Naive thymus-derived CD4-positive, alpha-beta T cell (primary cell): ENCODE data around the gene COL5A1. TPM values are rescaled to one million over a fixed set of nuclear protein-coding genes. Genes with fewer than 3 reads are reported as not detected.
A peak's percentile ranks its signal among the peaks of the same experiment; 100 is the strongest.

Experiments
- ATAC-seq: fragments of 150-1000 bp; cut with Tn5 transposase; 2 replicates; pipeline ENCODE4 v1.10.0; 2021; ENCODE audit warnings: mild to moderate bottlenecking, moderate library complexity
- CTCF ChIA-PET: fragments of 350-600 bp; sonication (Branson Sonifier 250); formaldehyde crosslinking; loops from one replicate; lab custom pipeline; 2021; ENCODE audit warnings: antibody characterized with exemption; lab: Charles Lee
- POLR2A ChIA-PET: fragments of 350-600 bp; sonication (Branson Sonifier 250); formaldehyde crosslinking; loops from one replicate; lab custom pipeline; 2021; ENCODE audit warnings: antibody characterized with exemption, inconsistent platforms; lab: Charles Lee
- DNase-seq, 9 donors: peaks; one replicate each; pipeline versions ENCODE4 v3.0.0 to v3.0.0-alpha.2; 2020 to 2022; ENCODE audit warnings: mixed read lengths in 1 of 9
- H3K27ac ChIP-seq: one replicate; pipeline ENCODE4 v1.7.0; 2013; ENCODE audit warnings: mild to moderate bottlenecking, low read depth, low read length, moderate library complexity
- H3K27me3 ChIP-seq, 2 donors: one replicate each; pipeline ENCODE4 v1.7.0; 2013; ENCODE audit warnings: low read length in 2 of 2, mild to moderate bottlenecking in 2 of 2, moderate library complexity in 2 of 2; ENCODE audit not compliant: control insufficient read depth in 2 of 2, insufficient read depth in 2 of 2
- H3K36me3 ChIP-seq, 3 experiments: 1 replicate in 2 of 3; 2 replicates in 1 of 3; pipeline ENCODE4 v1.7.0; 2013; ENCODE audit warnings: low read length in 3 of 3, mild to moderate bottlenecking in 3 of 3, moderate library complexity in 1 of 3; ENCODE audit not compliant: insufficient read depth in 3 of 3, control insufficient read depth in 2 of 3
- H3K4me1 ChIP-seq, 2 donors: one replicate each; pipeline ENCODE4 v1.7.0; 2013; ENCODE audit warnings: low read length in 2 of 2, mild to moderate bottlenecking in 2 of 2, moderate library complexity in 1 of 2; ENCODE audit not compliant: control insufficient read depth in 2 of 2, insufficient read depth in 2 of 2
- H3K4me3 ChIP-seq: 2 replicates; pipeline ENCODE4 v1.7.0; 2013; ENCODE audit warnings: mild to moderate bottlenecking, low read length
- H3K9me3 ChIP-seq, 3 experiments: 1 replicate in 2 of 3; 2 replicates in 1 of 3; pipeline ENCODE4 v1.7.0; 2013; ENCODE audit warnings: low read length in 3 of 3; ENCODE audit not compliant: control insufficient read depth in 2 of 3
- H3K27ac Mint-ChIP-seq, 9 donors: one replicate each; pipeline ENCODE4 v1.8.0; 2020 to 2022; ENCODE audit warnings: mixed read lengths in 9 of 9, mild to moderate bottlenecking in 8 of 9, moderate library complexity in 5 of 9, inconsistent platforms in 2 of 9
- H3K27me3 Mint-ChIP-seq, 5 donors: one replicate each; pipeline ENCODE4 v1.8.0; 2021 to 2022; ENCODE audit warnings: mixed read lengths in 5 of 5, mild to moderate bottlenecking in 1 of 5
- H3K36me3 Mint-ChIP-seq, 5 donors: one replicate each; pipeline ENCODE4 v1.8.0; 2020 to 2022; ENCODE audit warnings: mixed read lengths in 5 of 5, mild to moderate bottlenecking in 3 of 5, inconsistent platforms in 1 of 5
- H3K4me1 Mint-ChIP-seq, 7 donors: one replicate each; pipeline ENCODE4 v1.8.0; 2020 to 2022; ENCODE audit warnings: mixed read lengths in 7 of 7, mild to moderate bottlenecking in 3 of 7, inconsistent platforms in 1 of 7
- H3K4me3 Mint-ChIP-seq, 10 donors: one replicate each; pipeline ENCODE4 v1.8.0; 2020 to 2022; ENCODE audit warnings: mild to moderate bottlenecking in 10 of 10, mixed read lengths in 10 of 10, moderate library complexity in 6 of 10, inconsistent platforms in 2 of 10
- H3K9me3 Mint-ChIP-seq, 11 donors: one replicate each; pipeline ENCODE4 v1.8.0; 2020 to 2022; ENCODE audit warnings: mixed read lengths in 11 of 11, mild to moderate bottlenecking in 4 of 11, inconsistent platforms in 1 of 11, moderate library complexity in 1 of 11
- intact Hi-C, 2 donors: fragments of 100-400 bp; cut with micrococcal nuclease; formaldehyde crosslinking; loops; one replicate each; pipeline ENCODE4 v1.15.1; 2023
- polyA plus RNA-seq, 2 donors: library from polyadenylated mRNA; unstranded; fragments of 300-500 nt; fragmentation: Illumina TruSeq; gene quantifications; one replicate each; pipeline ENCODE4 v1.2.3, GENCODE V29; 2021
- total RNA-seq, 6 experiments: library from RNA in 5 of 6; stranded (reverse) in 5 of 6; gene quantifications; 1 replicate in 5 of 6; 2 replicates in 1 of 6; pipeline ENCODE4 v1.2.3 and lab custom pipeline; 2021 to 2026

COL5A1 gene
- total and polyA plus RNA-seq, 7 experiments from 2014 or later, result 0.16 to 0.56 (median 0.24) TPM; not detected in 2

- ChIA-PET POLR2A (interaction anchor here (0.6 kb wide), 1 partner anchor 12 kb away, joined by 3 read pairs; no protein-coding TSS in a partner anchor), CTCF (no interaction called here)
- H3K9me3 ChIP-seq, result no peaks in the 10 kb centered on the region
- Mint-ChIP-seq H3K4me3 (no peak overlapping the region), H3K9me3 (peaks cover 0 to 2% (median 0%) of the 10 kb centered on the region in 11 donors), H3K36me3 (no peaks in the 10 kb centered on the region), H3K27ac (no peak overlapping the region), H3K27me3 (peaks cover 0 to 5% (median 0%) of the 10 kb centered on the region in 5 donors), H3K4me1 (no peaks in the 10 kb centered on the region)
- no peak for ATAC-seq
- H3K27ac ChIP-seq, result no peak overlapping the region
- DNase-seq, result no peak
- H3K4me1 ChIP-seq, result no peaks in the 10 kb centered on the region
- H3K36me3 ChIP-seq, result no peaks in the 10 kb centered on the region
- intact Hi-C loops, result no loop called here
- H3K4me3 ChIP-seq, result no peak overlapping the region
- H3K27me3 ChIP-seq, result no peaks in the 10 kb centered on the region
Measured at GRCh38 chr9:134705786-134706185, 64.2 kb downstream of the COL5A1 start.

- peaks cover 0 to 2% (median 0%) of the 10 kb centered on the region in 11 donors for H3K9me3 Mint-ChIP-seq
- no peaks in the 10 kb centered on the region for H3K36me3 Mint-ChIP-seq
- no peaks in the 10 kb centered on the region for H3K27me3 ChIP-seq
- H3K4me1 ChIP-seq, result no peaks in the 10 kb centered on the region
- no peaks in the 10 kb centered on the region for H3K4me1 Mint-ChIP-seq
- ChIA-PET POLR2A (interaction anchor here (0.6 kb wide), 1 partner anchor 13 kb away, joined by 3 read pairs; no protein-coding TSS in a partner anchor), CTCF (no interaction called here)
- H3K9me3 ChIP-seq, result peaks cover 0 to 4% (median 0%) of the 10 kb centered on the region in 3 experiments
- DNase-seq (no peak), ATAC-seq (no peak)
- peaks cover 0 to 5% (median 0%) of the 10 kb centered on the region in 5 donors for H3K27me3 Mint-ChIP-seq
- intact Hi-C loops, result no loop called here
- no peak overlapping the region for H3K4me3 Mint-ChIP-seq
- H3K4me3 ChIP-seq, result no peak overlapping the region
- no peak overlapping the region for H3K27ac ChIP-seq
- no peaks in the 10 kb centered on the region for H3K36me3 ChIP-seq
- H3K27ac Mint-ChIP-seq, result no peak overlapping the region
Measured at GRCh38 chr9:134706522-134706921, 64.9 kb downstream of the COL5A1 start.

GRCh38 chr9:134707031-134707680, 65.6 kb downstream of the COL5A1 start:
- H3K4me1 ChIP-seq, result no peaks in the 10 kb centered on the region
- no peak for ATAC-seq
- H3K36me3 ChIP-seq, result no peaks in the 10 kb centered on the region
- peaks cover 0 to 10% (median 0%) of the 10 kb centered on the region in 3 experiments for H3K9me3 ChIP-seq
- no peak overlapping the region for H3K4me3 ChIP-seq
- Mint-ChIP-seq H3K4me3 (no peak overlapping the region), H3K36me3 (no peaks in the 10 kb centered on the region), H3K9me3 (peaks cover 0 to 2% (median 0%) of the 10 kb centered on the region in 11 donors), H3K27ac (no peak overlapping the region), H3K4me1 (peaks cover 0 to under 1% (median 0%) of the 10 kb centered on the region in 7 donors), H3K27me3 (peaks cover 0 to 5% (median 0%) of the 10 kb centered on the region in 5 donors)
- no peak for DNase-seq
- intact Hi-C loops, result no loop called here
- POLR2A ChIA-PET, result no interaction called here
- CTCF ChIA-PET, result no interaction called here
- H3K27ac ChIP-seq, result no peak overlapping the region
- no peaks in the 10 kb centered on the region for H3K27me3 ChIP-seq

DNA sequence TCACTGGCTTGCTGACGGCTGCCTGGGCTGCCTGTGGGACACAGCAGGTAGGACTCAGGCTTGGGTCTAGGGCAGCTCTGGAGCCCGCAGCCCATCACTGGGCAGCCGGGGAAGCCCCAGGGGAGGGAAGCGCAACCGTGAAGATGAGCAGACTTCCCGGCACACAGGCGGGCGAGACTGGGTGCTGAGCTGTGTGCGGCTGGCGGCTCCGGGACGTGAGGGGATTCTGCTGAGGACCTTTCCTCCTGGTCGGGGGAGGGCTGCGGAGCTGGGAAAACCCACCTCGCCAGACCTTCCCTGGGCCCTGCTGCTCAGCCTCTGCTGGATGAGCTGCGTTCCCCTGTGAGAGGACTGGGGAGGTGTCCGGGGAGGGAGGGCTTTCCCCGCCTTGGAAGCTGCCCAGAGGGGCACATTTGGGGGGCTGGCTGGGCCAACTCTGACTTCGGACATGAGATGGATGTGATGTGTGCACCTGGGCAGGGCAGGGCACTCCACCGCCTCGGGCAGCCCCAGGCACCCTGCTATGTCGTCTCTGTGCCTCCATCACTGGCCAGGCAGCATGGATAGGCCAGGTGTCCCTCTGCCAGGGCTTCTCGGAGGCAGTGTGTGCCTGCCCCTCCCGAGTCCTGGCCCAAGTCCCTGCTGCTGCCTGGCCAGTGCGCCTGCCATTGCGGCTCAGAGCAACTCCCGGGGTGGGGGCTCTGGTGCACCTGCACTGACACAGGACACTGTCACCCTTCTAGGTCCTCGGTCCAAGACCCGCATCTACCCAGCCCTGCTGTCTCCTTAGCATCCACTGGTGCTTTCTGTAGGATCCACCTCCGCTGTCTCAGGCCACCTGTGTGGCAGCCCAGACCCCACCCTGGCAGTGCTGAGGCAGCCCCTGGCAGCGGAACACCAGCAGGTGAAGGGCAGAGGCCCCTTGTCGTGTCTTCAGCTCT, 66.4 kb downstream of the COL5A1 start:
- no peaks in the 10 kb centered on the region for H3K36me3 Mint-ChIP-seq
- ATAC-seq (no peak), DNase-seq (no peak)
- Histone ChIP-seq H3K27me3 (no peaks in the 10 kb centered on the region), H3K36me3 (no peaks in the 10 kb centered on the region), H3K9me3 (peaks cover 0 to 16% (median 0%) of the 10 kb centered on the region in 3 experiments), H3K27ac (no peak overlapping the region), H3K4me3 (no peak overlapping the region), H3K4me1 (no peaks in the 10 kb centered on the region)
- ChIA-PET CTCF (no interaction called here), POLR2A (no interaction called here)
- H3K9me3 Mint-ChIP-seq, result peaks cover 0 to 2% (median 0%) of the 10 kb centered on the region in 11 donors
- H3K27me3 Mint-ChIP-seq, result peaks cover 0 to 5% (median 0%) of the 10 kb centered on the region in 5 donors
- H3K4me3 Mint-ChIP-seq, result no peak overlapping the region
- intact Hi-C loops, result no loop called here
- H3K27ac Mint-ChIP-seq, result no peak overlapping the region
- H3K4me1 Mint-ChIP-seq, result peaks cover 0 to 4% (median 1%) of the 10 kb centered on the region in 7 donors

DNA sequence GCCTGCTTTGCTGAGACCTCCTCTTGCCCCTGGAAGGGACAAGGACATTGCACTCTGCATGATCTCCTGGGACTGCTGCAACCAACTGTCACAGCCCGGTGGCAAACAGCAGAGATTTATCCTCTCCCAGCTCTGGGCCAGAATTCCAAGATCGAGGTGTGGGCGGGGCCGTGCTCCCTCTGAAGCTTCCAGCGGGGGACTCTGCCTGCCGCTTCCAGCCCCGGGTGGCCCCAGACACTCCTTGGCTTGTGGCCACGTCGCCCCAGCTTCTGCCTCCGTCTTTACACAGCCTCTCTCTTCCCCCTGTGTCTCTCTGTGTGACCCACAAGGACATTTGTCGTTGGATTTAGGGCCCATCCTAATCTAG, 67.1 kb downstream of the COL5A1 start:
- intact Hi-C loops, result no loop called here
- H3K27me3 ChIP-seq, result no peaks in the 10 kb centered on the region
- DNase-seq, result no peak
- Mint-ChIP-seq H3K27me3 (peaks cover 0 to 5% (median 0%) of the 10 kb centered on the region in 5 donors), H3K9me3 (peaks cover 0 to 8% (median 0%) of the 10 kb centered on the region in 11 donors), H3K36me3 (no peaks in the 10 kb centered on the region), H3K4me1 (peaks cover 0 to 9% (median 7%) of the 10 kb centered on the region in 7 donors), H3K27ac (no peak overlapping the region), H3K4me3 (no peak overlapping the region)
- H3K9me3 ChIP-seq, result peaks cover 0 to 16% (median 0%) of the 10 kb centered on the region in 3 experiments
- no peaks in the 10 kb centered on the region for H3K4me1 ChIP-seq
- ChIA-PET POLR2A (no interaction called here), CTCF (no interaction called here)
- H3K4me3 ChIP-seq, result no peak overlapping the region
- ATAC-seq, result no peak
- H3K27ac ChIP-seq, result no peak overlapping the region
- H3K36me3 ChIP-seq, result no peaks in the 10 kb centered on the region

GRCh38 chr9:134709512-134710270, 68.1 kb downstream of the COL5A1 start:
- ATAC-seq, result no peak
- Histone ChIP-seq H3K9me3 (peaks cover 0 to 16% (median 0%) of the 10 kb centered on the region in 3 experiments), H3K4me3 (no peak overlapping the region), H3K27me3 (no peaks in the 10 kb centered on the region), H3K4me1 (no peaks in the 10 kb centered on the region), H3K27ac (no peak overlapping the region), H3K36me3 (no peaks in the 10 kb centered on the region)
- ChIA-PET POLR2A (no interaction called here), CTCF (no interaction called here)
- peaks cover 0 to 5% (median 0%) of the 10 kb centered on the region in 5 donors for H3K27me3 Mint-ChIP-seq
- H3K9me3 Mint-ChIP-seq, result peaks cover 0 to 16% (median 2%) of the 10 kb centered on the region in 11 donors
- H3K36me3 Mint-ChIP-seq, result peaks cover 0 to 5% (median 0%) of the 10 kb centered on the region in 5 donors
- H3K27ac Mint-ChIP-seq, result peak overlapping the region in 1 of 9 donors; percentile 51
- H3K4me1 Mint-ChIP-seq, result peaks cover 0 to 13% (median 7%) of the 10 kb centered on the region in 7 donors
- intact Hi-C loops, result no loop called here
- no peak overlapping the region for H3K4me3 Mint-ChIP-seq
- DNase-seq, result no peak
